Mesendoderm (in vitro differentiated cells): ENCODE results near the gene COL6A3.
A peak's percentile ranks its signal among the peaks of the same experiment; 100 is the strongest.

Source experiments
- DNase-seq: peaks from one replicate; pipeline ENCODE4 v3.0.0; 2013
- H2AK5ac ChIP-seq: 2 replicates; pipeline ENCODE4 v1.6.1; 2013; ENCODE audit warnings: low read length, inconsistent platforms
- H2BK120ac ChIP-seq: 2 replicates; pipeline ENCODE4 v1.6.1; 2013; ENCODE audit warnings: low read depth, mild to moderate bottlenecking, low read length, moderate library complexity, mixed read lengths
- H2BK15ac ChIP-seq: replicated peaks from 2 replicates; pipeline ENCODE4 v1.6.1; 2013; ENCODE audit warnings: low read depth, mild to moderate bottlenecking, moderate library complexity
- H2BK5ac ChIP-seq: 2 replicates; pipeline ENCODE4 v1.6.1; 2013; ENCODE audit warnings: low read length, inconsistent platforms
- H3K18ac ChIP-seq: 2 replicates; pipeline ENCODE4 v1.6.1; 2013; ENCODE audit warnings: mild to moderate bottlenecking, low read length, mixed read lengths
- H3K23ac ChIP-seq: one replicate; pipeline ENCODE4 v1.6.1; 2013; ENCODE audit warnings: low read length
- H3K27ac ChIP-seq: 2 replicates; pipeline ENCODE4 v1.5.1; 2013; ENCODE audit warnings: low read depth, mild to moderate bottlenecking, inconsistent platforms, low read length, moderate library complexity
- H3K27me3 ChIP-seq: 2 replicates; pipeline ENCODE4 v1.6.1; 2013; ENCODE audit warnings: low read length, control low read depth, mild to moderate bottlenecking, inconsistent platforms; ENCODE audit not compliant: insufficient read depth, poor library complexity
- H3K36me3 ChIP-seq: 2 replicates; pipeline ENCODE4 v1.6.1; 2013; ENCODE audit warnings: low read length, inconsistent platforms; ENCODE audit not compliant: control insufficient read depth, insufficient read depth
- H3K4ac ChIP-seq: one replicate; pipeline ENCODE4 v1.6.1; 2013; ENCODE audit warnings: low read depth, mild to moderate bottlenecking, low read length, moderate library complexity
- H3K4me1 ChIP-seq: 2 replicates; pipeline ENCODE4 v1.6.1; 2013; ENCODE audit warnings: low read depth, low read length, inconsistent platforms; ENCODE audit not compliant: control insufficient read depth
- H3K4me2 ChIP-seq: 2 replicates; pipeline ENCODE4 v1.6.1; 2013; ENCODE audit warnings: low read length
- H3K4me3 ChIP-seq: 2 replicates; pipeline ENCODE4 v1.5.1; 2013; ENCODE audit warnings: mild to moderate bottlenecking, low read length
- H3K56ac ChIP-seq: one replicate; pipeline ENCODE4 v1.6.1; 2013; ENCODE audit warnings: low read length
- H3K79me1 ChIP-seq: 2 replicates; pipeline ENCODE4 v1.6.1; 2013; ENCODE audit warnings: low read length, inconsistent platforms
- H3K79me2 ChIP-seq: 2 replicates; pipeline ENCODE4 v1.6.1; 2013; ENCODE audit warnings: mild to moderate bottlenecking, low read length; ENCODE audit not compliant: control insufficient read depth, insufficient read depth
- H3K9ac ChIP-seq: 2 replicates; pipeline ENCODE4 v1.6.1; 2013; ENCODE audit warnings: low read length, inconsistent platforms
- H4K5ac ChIP-seq: one replicate; pipeline ENCODE4 v1.6.1; 2013; ENCODE audit warnings: low read length
- H4K8ac ChIP-seq: one replicate; pipeline ENCODE4 v1.6.1; 2013; ENCODE audit warnings: low read depth, mild to moderate bottlenecking, control low read depth, low read length, moderate library complexity
- WGBS: extraction: QIAGEN DNeasy Blood & Tissue Kit; methylation state at CpG from one replicate; pipeline ENCODE4 v1.1.7; 2013; ENCODE audit warnings: low lambda C conversion rate, missing lambda C conversion rate; ENCODE audit not compliant: insufficient coverage; ENCODE audit errors: extremely low coverage; 5-methylcytosine and 5-hydroxymethylcytosine counted together

Gene COL6A3

DNA sequence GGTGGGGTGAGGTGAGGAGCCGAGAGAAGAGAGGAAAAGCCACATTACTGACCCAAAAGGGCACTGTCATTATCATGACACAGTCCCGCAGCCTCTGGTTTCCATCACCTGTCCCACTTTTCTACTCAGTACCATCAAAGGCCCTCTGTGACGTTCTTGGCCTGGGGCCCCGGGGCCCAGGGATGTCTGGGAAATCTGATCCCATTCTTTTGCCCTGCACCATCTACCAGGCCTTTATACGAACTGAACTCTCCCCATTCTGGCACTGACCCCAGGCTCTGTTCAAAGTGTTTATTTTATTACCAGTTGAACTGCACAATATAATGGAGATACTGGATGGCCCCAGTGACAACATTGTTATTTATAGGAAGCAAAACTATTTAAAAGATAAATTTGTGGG is 89.1 kb downstream of the COL6A3 start:
- no peak overlapping the region for H3K56ac ChIP-seq
- H3K4me1 ChIP-seq = no peaks in the 10 kb centered on the region
- no peak overlapping the region for H4K8ac ChIP-seq
- no peak for DNase-seq
- no peak overlapping the region for H3K23ac ChIP-seq
- H3K18ac ChIP-seq = no peak overlapping the region
- H2BK15ac ChIP-seq = no peak overlapping the region
- H3K27me3 ChIP-seq = no peaks in the 10 kb centered on the region
- no peaks in the 10 kb centered on the region for H3K79me1 ChIP-seq
- no peak overlapping the region for H2AK5ac ChIP-seq
- H3K9ac ChIP-seq = no peak overlapping the region
- no peak overlapping the region for H3K27ac ChIP-seq
- H2BK120ac ChIP-seq = no peak overlapping the region
- no peak overlapping the region for H2BK5ac ChIP-seq
- WGBS = no CpG with 5 or more reads among the region's 5 CpGs
- no peak overlapping the region for H4K5ac ChIP-seq
- no peak overlapping the region for H3K4me2 ChIP-seq
- H3K4me3 ChIP-seq = no peak overlapping the region
- H3K4ac ChIP-seq = no peak overlapping the region
- no peaks in the 10 kb centered on the region for H3K36me3 ChIP-seq
- no peaks in the 10 kb centered on the region for H3K79me2 ChIP-seq

DNA sequence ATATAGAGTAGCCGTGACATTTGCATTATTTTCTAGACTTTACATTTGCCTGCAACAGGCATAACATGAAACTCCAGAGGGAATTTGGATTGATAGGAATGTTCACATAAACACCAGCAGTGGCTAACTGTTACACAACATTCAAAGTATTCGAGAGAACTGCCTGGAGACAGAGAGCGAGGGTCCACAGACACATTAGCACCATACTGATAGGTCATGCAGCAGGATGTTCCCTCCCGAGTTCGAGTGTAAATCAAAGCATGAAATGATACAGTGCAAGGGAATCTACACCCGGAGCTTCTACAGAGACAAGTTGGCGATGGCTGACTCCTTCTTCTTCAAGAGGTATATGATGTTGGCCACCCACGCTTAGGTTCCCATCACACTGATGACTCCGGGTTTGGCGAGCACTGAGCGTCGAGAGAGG is 89.5 kb downstream of the COL6A3 start:
- Histone ChIP-seq H2BK120ac (no peak overlapping the region), H3K36me3 (no peaks in the 10 kb centered on the region), H3K4me2 (no peak overlapping the region), H3K79me2 (no peaks in the 10 kb centered on the region), H4K5ac (no peak overlapping the region), H3K79me1 (no peaks in the 10 kb centered on the region), H3K4ac (no peak overlapping the region), H3K4me3 (no peak overlapping the region), H3K27me3 (no peaks in the 10 kb centered on the region), H2BK15ac (no peak overlapping the region), H3K56ac (no peak overlapping the region), H3K9ac (no peak overlapping the region), H3K4me1 (no peaks in the 10 kb centered on the region), H2BK5ac (no peak overlapping the region), H3K23ac (no peak overlapping the region), H3K27ac (no peak overlapping the region), H4K8ac (no peak overlapping the region), H3K18ac (no peak overlapping the region), H2AK5ac (no peak overlapping the region)
- DNase-seq = peak; percentile 37
- no CpG with 5 or more reads among the region's 12 CpGs for WGBS

DNA sequence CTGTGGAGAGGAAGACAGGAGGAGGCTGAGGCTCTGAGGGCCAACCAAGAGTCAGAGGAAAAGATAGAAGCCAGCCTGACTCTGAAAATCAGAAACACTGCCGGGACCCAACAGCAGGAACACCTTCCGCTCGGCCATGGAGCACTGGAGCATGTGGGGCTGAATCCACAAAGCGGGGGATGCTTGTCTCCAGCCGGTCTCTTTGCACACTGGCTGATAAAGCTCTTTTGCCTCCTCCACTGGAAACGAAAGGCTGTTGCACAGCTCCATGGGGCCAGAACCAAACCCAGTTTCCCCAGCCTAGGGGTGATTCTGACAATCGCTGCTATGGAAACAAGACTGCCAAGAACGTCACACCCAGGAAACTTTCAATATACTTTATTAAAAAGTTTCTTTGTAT is 90.3 kb downstream of the COL6A3 start:
- Histone ChIP-seq H3K23ac (no peak overlapping the region), H2AK5ac (no peak overlapping the region), H2BK120ac (no peak overlapping the region), H3K4ac (no peak overlapping the region), H4K8ac (no peak overlapping the region), H3K18ac (no peak overlapping the region), H2BK15ac (no peak overlapping the region), H3K56ac (no peak overlapping the region), H3K27me3 (no peaks in the 10 kb centered on the region), H3K4me1 (no peaks in the 10 kb centered on the region), H3K27ac (no peak overlapping the region), H3K9ac (no peak overlapping the region), H3K36me3 (no peaks in the 10 kb centered on the region), H4K5ac (no peak overlapping the region), H3K4me2 (no peak overlapping the region), H3K4me3 (no peak overlapping the region), H3K79me1 (no peaks in the 10 kb centered on the region), H2BK5ac (no peak overlapping the region), H3K79me2 (no peaks in the 10 kb centered on the region)
- no CpG with 5 or more reads among the region's 8 CpGs for WGBS
- no peak for DNase-seq

DNA sequence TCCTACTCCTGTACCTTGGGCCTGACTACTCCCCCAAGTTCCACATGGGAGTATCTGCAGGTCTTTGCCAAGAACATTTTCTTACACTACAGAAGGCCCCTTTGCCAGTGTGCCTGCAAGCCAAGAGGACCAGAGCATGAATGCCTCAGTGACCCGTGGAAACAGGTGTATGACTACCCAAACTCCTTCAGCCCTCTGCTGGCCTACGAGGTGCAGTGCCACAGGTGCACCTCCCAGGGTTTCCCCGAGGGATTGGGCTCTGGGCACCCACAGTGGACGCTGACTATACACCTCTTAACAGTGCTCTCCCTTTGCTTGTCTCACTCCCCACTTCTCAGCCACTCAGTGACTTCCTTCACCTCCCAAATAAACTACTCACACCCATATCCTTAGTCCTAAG is 91.4 kb downstream of the COL6A3 start:
- Histone ChIP-seq H2BK15ac (no peak overlapping the region), H2AK5ac (no peak overlapping the region), H3K23ac (no peak overlapping the region), H3K4me3 (no peak overlapping the region), H3K9ac (no peak overlapping the region), H3K4me1 (no peaks in the 10 kb centered on the region), H4K8ac (no peak overlapping the region), H3K18ac (no peak overlapping the region), H3K36me3 (no peaks in the 10 kb centered on the region), H2BK5ac (no peak overlapping the region), H3K79me1 (no peaks in the 10 kb centered on the region), H3K79me2 (no peaks in the 10 kb centered on the region), H3K4ac (no peak overlapping the region), H4K5ac (no peak overlapping the region), H2BK120ac (no peak overlapping the region), H3K4me2 (no peak overlapping the region), H3K56ac (no peak overlapping the region), H3K27ac (no peak overlapping the region), H3K27me3 (no peaks in the 10 kb centered on the region)
- WGBS = no CpG with 5 or more reads among the region's 4 CpGs
- DNase-seq = peak; percentile 37

DNA sequence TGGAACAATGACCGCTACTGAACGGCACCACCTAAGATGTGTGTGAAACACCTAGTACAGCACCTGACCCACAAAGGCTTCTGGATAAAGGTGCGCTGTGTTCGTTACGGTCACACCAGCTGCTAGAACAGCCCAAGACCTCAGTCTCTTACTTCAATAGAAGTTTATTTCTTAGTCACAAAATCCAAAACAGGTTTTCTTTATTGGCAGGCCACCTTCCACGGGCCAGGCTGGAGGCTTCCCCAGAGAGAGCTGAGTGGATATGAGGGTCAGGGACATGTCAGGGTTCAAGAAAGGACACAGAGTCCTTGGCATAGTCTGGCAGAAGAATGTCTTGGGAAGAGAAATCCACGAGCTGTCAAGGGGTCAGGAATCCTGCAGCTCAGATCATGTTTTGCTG is 92.2 kb downstream of the COL6A3 start:
- H2BK15ac ChIP-seq = no peak overlapping the region
- no peaks in the 10 kb centered on the region for H3K79me1 ChIP-seq
- H3K27me3 ChIP-seq = no peaks in the 10 kb centered on the region
- no peaks in the 10 kb centered on the region for H3K4me1 ChIP-seq
- H3K27ac ChIP-seq = no peak overlapping the region
- no peak overlapping the region for H3K18ac ChIP-seq
- DNase-seq = no peak
- no peak overlapping the region for H3K4me2 ChIP-seq
- H3K9ac ChIP-seq = no peak overlapping the region
- no peaks in the 10 kb centered on the region for H3K36me3 ChIP-seq
- no peak overlapping the region for H3K23ac ChIP-seq
- H4K5ac ChIP-seq = no peak overlapping the region
- H4K8ac ChIP-seq = no peak overlapping the region
- no peak overlapping the region for H2BK5ac ChIP-seq
- no peak overlapping the region for H3K56ac ChIP-seq
- WGBS = no CpG with 5 or more reads among the region's 7 CpGs
- H3K4me3 ChIP-seq = no peak overlapping the region
- no peak overlapping the region for H3K4ac ChIP-seq
- no peaks in the 10 kb centered on the region for H3K79me2 ChIP-seq
- no peak overlapping the region for H2AK5ac ChIP-seq
- H2BK120ac ChIP-seq = no peak overlapping the region

DNA sequence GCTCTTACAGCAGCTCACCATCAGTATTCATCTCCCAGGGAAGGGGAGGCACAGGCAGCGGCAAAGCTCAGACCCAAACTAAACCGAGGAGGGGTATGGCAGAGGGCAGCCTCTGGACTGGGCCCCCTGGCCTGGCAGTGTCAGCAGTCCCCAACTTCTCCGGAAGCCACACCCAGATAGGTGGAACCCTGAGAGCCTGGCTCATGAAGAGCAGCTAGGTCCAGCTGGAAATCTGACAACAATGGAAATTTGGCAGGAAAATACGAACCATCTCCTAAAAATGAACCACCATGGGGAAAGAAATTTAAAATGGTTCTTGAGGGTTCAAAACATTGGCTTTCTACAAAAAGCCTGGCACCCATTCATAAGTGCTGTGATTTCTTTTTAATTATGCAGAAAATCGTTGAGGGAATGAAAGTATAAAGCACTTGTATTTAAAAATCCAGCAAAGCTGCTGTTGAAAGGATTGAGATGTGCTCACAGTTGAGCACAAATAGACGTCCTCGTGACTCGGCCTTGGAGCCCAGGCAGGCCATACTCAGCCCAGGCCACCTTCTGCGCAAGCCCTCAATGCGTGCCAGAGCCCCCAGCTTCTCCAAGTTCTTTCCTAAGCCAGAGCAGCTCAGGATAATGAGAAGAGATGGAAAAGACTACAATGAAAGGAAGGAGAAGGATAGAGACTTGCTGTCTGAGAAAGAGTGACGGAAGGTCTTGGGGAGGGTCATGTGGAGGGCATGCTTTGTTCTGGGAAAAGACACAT is 93.0 kb downstream of the COL6A3 start:
- no peak overlapping the region for H4K8ac ChIP-seq
- H2AK5ac ChIP-seq = no peak overlapping the region
- H2BK15ac ChIP-seq = no peak overlapping the region
- no peak overlapping the region for H3K23ac ChIP-seq
- no peaks in the 10 kb centered on the region for H3K36me3 ChIP-seq
- no peak overlapping the region for H3K4ac ChIP-seq
- no peak for DNase-seq
- H4K5ac ChIP-seq = no peak overlapping the region
- peaks cover 2% of the 10 kb centered on the region for H3K4me1 ChIP-seq
- no peak overlapping the region for H3K4me3 ChIP-seq
- no peak overlapping the region for H3K56ac ChIP-seq
- no peak overlapping the region for H2BK120ac ChIP-seq
- no peaks in the 10 kb centered on the region for H3K79me2 ChIP-seq
- no peak overlapping the region for H2BK5ac ChIP-seq
- H3K9ac ChIP-seq = no peak overlapping the region
- H3K4me2 ChIP-seq = no peak overlapping the region
- H3K27ac ChIP-seq = no peak overlapping the region
- H3K79me1 ChIP-seq = no peaks in the 10 kb centered on the region
- no peak overlapping the region for H3K18ac ChIP-seq
- H3K27me3 ChIP-seq = no peaks in the 10 kb centered on the region
- WGBS = no CpG with 5 or more reads among the region's 11 CpGs
